ENCODE measurements around the gene CDC42EP2. TPM values are rescaled to one million over a fixed set of nuclear protein-coding genes. Genes with fewer than 3 reads are reported as not detected.
A peak's percentile ranks its signal among the peaks of the same experiment; 100 is the strongest.

Gene CDC42EP2
- total and polyA plus RNA-seq, 11 donors: 3.3 to 25.0 (median 10.3) TPM

GRCh38 chr11:65305501-65306268 is 9.0 kb upstream of the CDC42EP2 start:
- no peaks in the 10 kb centered on the region for H3K36me3 ChIP-seq
- peaks cover 0 to 47% (median 36%) of the 10 kb centered on the region in 12 donors for H3K4me1 ChIP-seq
- no peaks in the 10 kb centered on the region for H3K27me3 ChIP-seq
- DNase-seq: peak in 1 of 5 donors; percentile 59
- intact Hi-C loops (cut with DNase I): no loop called here
- peak overlapping the region in 4 of 12 donors; percentile 2 to 70 (median 16) for H3K27ac ChIP-seq
- no peak for ATAC-seq
- WGBS, 4 donors: 83 to 85% (median 83%) methylated on average over 17 of the region's 17 CpGs
- no peaks in the 10 kb centered on the region for H3K9me3 ChIP-seq
- no peak overlapping the region for H3K4me3 ChIP-seq
- TF ChIP-seq CTCF (IDR thresholded peaks at IDR 0.05) (no peak), POLR2A (IDR thresholded peaks at IDR 0.05) (no peak)

GRCh38 chr11:65307298-65308229 is 7.1 kb upstream of the CDC42EP2 start:
- ATAC-seq: no peak
- no peak for DNase-seq
- H3K27me3 ChIP-seq: no peaks in the 10 kb centered on the region

GRCh38 chr11:65308281-65308891 is 6.3 kb upstream of the CDC42EP2 start:
- 23 to 36% (median 27%) methylated on average over 7 of the region's 7 CpGs for WGBS, 4 donors
- peak overlapping the region in 11 of 12 donors; percentile 1 to 80 (median 43) for H3K27ac ChIP-seq
- DNase-seq: peak in 4 of 5 donors; percentile 51 to 81 (median 59)
- TF ChIP-seq POLR2A (IDR thresholded peaks at IDR 0.05): no peak
- no peak for TF ChIP-seq CTCF (IDR thresholded peaks at IDR 0.05)
- no peaks in the 10 kb centered on the region for H3K27me3 ChIP-seq
- peak in 3 of 4 donors; percentile 26 to 75 (median 50) for ATAC-seq
- no peaks in the 10 kb centered on the region for H3K36me3 ChIP-seq
- H3K4me3 ChIP-seq: no peak overlapping the region
- peaks cover 0 to 49% (median 28%) of the 10 kb centered on the region in 12 donors for H3K4me1 ChIP-seq
- intact Hi-C loops (cut with DNase I): no loop called here
- H3K9me3 ChIP-seq: no peaks in the 10 kb centered on the region

More at GRCh38 chr11:65307298-65308229, 7.1 kb upstream of the CDC42EP2 start:
- Histone ChIP-seq H3K27ac (peak overlapping the region in 10 of 12 donors; percentile 1 to 80 (median 49)), H3K4me1 (peaks cover 0 to 49% (median 28%) of the 10 kb centered on the region in 12 donors), H3K9me3 (no peaks in the 10 kb centered on the region), H3K36me3 (no peaks in the 10 kb centered on the region), H3K4me3 (no peak overlapping the region)
- WGBS, 4 donors: 77 to 83% (median 78%) methylated on average over 6 of the region's 6 CpGs
- intact Hi-C loops (cut with DNase I): no loop called here
- TF ChIP-seq POLR2A (IDR thresholded peaks at IDR 0.05) (no peak), CTCF (IDR thresholded peaks at IDR 0.05) (no peak)
